GM18520 (cell line): Measurements from ENCODE around the gene HES3.

Experiments
- ATAC-seq: cut with Tn5 transposase; IDR thresholded peaks from one replicate; pipeline ENCODE4 v1.9.1; 2021; ENCODE audit not compliant: unreplicated experiment

HES3 gene

DNA sequence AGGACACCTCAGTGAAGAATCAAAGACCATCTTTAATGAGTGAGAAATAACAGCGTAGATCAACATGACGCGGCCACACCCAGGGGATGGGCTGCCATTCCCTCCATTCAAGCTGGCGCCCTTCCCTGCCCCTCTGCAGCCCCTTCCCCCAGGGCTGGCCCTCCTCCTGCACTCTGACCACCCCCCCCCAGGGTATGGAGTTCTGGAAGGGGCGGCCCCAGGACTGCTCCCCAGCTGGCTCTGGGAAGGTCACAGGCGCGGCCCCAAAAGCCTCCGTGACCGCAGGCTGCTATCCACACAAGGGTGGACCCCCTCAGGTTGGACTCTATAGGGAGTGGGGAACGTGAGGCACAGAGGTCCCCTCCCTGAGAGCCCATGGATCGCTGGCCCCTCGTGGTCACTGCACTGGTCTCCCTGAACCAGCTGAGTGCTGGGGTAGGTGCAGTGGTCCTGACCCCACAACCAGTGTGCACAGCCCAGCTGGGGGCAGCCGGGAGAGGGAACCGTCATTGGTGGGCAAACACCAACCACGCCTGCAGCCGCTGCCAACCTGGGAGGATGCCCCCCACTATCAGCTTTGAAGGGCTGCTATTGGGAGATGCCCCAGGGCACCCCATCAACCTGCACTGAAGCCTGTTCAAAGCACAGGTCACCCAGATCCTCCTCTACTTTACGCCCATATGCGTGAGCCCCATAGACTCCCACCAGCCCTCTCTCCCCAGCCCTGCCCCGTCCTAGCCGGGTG, 33.0 kb downstream of the HES3 start:
- no peak for ATAC-seq

DNA sequence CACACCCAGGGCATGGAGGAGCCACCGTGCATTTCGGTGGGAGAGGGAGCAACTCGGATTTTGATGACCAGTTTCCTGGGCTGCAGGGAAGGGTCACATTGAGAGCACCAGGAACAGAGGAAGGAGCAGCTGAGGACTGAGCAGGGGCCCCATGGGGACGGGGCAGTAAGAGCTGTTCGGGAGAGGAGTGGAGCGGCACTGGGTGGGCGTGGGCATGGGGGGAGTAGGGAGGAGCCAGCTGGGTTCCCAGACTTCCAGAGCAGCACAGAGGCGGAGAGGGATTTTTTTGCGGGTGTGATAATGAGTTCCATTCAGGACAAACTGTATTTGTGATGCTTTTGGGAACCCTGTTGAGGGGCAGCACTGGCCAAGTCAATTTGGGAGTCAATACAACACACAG, 34.3 kb downstream of the HES3 start:
- ATAC-seq = no peak

DNA sequence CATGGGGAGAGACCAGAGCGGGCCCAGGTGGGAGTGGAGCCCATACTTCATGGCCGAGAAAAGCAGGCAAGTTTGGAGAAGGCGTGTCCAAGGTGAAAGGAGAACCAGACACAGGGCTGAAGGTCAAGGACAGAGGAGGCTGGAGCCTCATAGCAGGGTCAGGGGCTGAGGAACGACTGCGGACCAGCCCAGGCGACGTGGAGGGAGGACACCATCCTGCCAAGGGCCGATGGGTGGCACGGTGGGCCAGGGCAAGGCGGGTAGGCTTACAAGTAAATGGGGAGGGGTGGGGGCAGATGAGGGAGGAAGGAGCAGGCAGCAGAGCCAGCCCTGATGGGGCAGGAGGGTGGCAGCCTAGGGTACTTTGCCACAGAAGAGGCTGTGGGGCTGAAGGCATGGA, 35.1 kb downstream of the HES3 start:
- no peak for ATAC-seq

DNA sequence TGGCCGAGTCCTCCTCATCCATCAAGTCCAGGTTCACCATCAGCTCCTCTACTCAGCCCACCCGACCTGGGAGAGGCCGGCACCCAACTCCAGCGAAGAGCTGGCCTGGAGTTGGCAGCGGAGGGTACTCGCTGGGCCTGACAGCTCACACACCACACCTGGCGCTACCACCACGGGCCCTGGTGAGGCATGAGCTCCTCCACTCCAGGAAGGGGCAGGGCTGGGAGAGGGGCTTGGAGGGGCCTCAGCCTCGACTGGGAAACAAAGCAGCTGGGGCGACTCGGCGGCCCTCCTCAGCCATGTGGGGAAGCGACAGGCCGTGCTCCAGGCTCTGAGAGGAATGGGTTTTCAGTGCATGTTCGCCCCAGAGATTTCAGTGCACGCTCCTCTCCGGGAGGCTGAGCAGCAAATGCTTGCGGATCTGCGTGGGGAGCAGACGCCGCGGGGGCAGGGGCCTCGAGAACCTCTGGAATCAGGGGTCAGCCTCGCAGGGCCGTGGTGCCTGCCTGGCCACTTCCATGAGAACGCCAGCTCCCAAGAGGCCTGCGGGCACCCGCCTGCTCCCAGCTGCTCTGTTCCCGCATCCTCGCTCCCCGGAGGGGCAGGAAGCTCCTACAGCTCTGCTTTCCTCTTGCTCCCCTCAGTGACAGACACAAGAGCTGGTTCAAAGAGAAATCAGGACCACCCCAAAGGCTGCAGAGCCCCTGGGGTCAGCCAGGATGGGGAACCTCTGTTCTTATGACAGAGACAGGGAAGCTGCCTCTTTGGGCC, 35.8 kb downstream of the HES3 start:
- ATAC-seq = no peak

DNA sequence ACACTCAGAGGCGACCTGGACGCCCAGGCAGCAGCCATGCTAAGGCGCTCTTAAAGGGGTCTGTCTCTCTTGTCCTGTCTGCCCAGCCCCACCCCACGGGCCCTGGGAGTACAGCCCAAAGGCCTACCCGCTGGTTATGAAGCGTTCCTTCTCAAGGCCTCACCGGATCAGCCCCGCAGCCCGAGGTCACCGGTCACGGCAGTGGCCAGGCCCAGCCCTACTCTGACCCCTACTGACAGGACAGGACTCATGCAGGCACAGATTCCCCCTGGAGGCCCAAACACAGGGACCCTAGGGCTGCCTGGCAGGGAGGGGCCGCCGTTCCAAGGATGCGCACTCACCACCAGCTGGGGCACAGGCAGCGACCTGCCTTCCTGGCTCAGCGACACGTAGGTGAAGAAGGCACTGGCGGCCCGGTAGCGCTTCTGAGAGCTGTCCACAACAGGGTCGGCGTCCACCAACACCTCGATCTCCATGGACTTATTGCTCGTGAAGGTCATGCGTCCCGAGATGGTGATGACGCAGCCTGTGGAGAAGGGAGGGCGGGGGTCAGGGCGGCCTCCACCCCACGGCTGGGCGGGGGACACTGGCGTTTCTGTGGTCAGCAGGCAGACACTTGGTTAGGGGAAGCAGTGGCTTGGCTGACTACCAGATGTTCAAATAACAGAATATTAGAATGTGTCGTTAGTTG, 36.9 kb downstream of the HES3 start:
- ATAC-seq = no peak

DNA sequence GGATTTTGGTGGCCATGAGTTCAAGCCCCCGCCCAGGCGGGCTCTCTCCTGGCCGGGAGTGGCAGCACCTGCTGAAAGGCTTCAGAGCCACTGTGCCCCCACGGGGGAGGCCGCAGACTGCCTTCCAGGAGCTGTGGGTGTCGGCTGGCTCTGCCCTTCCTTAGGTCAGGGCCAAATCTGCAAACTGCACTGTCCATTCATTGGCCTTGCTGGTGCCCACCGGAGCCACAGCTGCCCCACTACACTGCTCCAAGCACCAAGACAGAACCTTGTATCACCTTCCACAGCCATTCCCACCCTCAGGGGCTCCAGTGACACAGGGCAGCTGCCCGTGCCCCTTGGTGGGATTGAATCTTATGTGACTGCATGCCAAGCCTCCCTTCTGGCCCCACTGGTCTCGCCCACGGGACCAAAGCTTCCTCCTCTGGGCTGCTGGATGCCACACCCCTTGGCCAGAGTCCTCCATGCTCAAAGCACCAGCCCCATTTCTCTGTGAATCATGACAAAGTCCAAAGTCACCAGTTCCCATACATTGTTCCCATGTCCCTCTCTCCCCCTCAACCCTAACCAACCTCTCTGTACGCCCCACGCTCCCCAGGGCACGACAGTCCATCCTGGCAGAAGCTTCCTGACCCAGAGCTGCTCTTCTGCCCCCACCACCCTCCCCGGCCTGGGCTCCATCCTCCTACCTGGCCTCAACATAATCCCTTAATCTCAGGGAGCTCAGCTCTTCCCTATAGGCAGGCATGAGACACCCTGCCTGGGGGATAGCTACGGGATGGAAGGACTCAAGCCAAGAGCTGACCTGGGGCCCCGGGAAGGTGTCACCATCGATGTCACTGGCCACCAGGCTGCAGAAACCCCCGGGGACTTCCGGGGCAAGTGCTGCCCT, 37.8 kb downstream of the HES3 start:
- no peak for ATAC-seq

DNA sequence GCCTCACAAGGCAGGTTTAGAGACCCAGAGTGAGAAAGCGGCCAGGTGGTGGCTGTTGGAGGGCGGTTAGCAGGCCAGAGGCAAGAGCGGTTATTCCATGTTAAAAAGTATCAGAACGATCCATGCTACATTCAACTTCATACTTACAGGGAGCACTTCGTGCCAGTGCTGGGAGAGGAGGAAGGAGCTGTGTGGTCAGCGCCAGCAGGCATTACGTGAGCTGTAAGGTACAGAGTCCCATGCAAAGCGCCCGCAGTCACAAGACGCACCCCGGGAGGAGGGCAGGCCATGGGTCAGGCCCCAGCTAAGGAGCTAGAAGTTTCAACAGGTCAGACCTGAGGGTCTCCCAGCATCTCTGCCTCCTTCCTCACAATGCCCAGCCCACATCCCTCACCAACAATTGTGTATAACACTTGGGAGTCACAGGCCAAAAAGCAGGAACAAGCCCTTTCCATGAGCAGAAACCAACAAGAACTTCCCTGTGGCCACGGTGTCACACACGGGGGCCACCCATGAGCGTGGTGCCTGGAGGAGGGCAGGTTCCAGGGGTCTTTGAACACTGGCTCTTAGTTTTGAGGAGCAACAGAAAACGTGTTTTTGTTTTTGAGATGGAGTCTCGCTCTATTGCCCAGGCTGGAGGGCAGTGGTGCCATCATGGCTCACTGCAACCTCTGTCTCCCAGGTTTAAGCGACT, 38.7 kb downstream of the HES3 start:
- ATAC-seq = no peak

DNA sequence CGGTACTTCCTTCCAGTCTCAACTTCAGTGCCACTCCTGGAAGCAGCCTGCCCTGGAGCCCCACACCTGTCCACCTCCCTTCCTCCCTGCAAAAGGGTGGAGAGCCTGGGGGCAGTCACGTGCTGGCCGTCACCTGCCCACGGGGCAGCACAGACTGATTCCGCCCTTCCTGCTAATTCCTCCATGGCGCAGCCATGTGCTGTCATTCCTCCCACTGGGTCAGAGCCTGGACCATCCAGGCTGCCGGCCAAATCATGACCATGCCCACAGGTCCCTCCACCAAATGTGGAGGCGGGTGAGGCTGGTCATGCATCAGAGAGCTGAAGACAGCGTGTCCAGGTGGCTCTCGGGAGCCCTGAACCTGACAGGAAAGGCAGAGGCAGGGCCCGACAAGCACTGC, 41.4 kb downstream of the HES3 start:
- ATAC-seq = no peak

DNA sequence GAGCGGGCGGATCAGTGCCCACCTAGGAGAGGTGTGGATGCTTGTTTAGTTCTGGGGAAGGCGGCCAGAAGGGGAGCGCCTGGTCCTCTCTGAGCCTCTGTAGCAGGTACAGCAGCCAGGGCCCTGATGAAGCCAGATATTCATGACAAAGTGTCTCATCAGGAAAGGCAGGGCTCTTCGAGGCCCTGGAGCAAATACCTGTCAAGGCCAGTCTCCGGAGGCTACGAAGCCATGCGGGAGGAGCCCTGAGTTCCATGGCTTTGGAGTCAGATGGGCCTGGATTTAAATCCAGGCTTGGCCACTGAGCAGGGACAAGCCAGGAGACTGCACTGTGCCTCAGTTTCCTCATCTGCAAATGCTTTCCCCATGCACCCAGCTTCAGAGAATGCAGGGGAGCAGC, 42.3 kb downstream of the HES3 start:
- no peak for ATAC-seq

DNA sequence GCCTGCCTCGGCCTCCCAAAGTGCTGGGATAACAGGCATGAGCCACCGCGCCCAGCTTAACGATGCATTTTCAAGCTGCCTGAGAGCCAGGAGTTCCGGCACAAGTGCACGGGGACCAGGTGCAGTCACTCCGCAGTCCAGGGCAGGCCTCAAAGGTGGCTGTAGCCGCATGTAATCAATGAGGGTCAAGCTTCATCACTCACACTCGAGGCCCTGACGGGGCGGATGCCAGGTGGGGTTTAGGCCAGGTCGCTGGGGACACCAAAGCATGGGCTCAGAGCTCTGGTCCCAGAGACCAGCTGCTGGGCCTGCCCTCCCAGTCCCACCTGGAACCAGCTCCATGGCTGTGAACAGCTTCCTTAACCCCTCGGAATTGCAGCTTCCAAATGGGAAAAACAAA, 43.0 kb downstream of the HES3 start:
- no peak for ATAC-seq

DNA sequence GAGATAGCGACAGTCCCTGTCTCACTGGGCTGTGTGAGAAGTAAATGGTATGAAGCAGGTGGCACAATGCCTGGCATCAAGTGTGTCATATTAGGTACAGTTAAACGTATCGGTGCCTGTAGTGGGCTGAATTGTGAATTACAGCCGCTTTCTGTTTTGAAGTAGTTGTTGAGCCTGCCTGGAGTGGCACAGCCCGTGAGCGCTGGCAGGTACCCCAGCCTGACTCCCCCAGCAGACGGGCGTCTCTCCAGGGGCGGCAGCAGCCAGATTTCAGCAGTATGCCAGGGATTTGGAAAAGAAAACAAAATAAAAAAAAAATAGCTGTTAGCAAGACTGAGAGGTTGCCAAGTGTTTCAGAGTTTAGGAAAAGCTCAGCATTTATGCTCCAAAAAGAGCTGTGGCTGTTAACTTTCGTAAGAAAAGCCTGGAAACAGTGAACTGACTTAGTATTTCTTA, 43.5 kb downstream of the HES3 start:
- ATAC-seq = no peak

DNA sequence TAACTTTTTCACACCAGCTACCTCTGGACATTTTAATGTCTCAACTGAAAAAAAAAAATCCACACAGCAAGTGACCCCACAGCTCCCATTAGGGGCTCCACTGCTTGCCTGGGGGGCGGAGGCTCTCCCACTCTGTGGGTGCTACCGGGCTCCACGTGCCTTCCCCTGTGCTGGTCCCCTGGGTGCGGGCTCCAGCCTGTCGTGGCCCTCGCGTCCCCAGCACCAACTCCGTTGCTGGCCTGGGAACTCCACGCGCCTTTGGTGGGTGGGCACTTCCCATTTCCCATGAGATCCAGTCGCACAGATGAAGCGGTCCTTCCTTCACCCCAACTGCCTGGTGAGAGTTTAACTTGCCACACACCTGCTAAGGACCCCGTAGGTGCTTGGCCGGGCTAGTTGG, 44.0 kb downstream of the HES3 start:
- ATAC-seq = no peak

DNA sequence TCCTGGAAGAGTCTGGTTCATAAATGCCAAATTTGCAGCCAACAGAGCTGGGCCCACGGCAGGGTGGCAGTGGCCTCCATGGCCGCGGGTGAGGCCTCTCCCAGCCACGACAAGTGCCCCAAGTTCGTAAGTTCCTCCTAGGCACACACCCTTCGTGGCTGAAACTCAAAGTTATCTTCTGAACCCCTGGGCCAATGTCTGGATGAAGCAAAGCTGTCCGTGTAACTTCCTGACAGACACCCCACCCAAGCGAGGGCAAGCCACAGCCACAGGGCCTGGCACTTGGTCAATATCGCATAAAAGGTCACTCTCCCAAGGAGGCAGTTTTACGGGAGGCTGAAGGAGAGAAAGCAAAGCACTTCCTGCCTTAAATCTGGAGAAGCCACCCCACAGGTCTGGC, 44.7 kb downstream of the HES3 start:
- ATAC-seq = no peak

DNA sequence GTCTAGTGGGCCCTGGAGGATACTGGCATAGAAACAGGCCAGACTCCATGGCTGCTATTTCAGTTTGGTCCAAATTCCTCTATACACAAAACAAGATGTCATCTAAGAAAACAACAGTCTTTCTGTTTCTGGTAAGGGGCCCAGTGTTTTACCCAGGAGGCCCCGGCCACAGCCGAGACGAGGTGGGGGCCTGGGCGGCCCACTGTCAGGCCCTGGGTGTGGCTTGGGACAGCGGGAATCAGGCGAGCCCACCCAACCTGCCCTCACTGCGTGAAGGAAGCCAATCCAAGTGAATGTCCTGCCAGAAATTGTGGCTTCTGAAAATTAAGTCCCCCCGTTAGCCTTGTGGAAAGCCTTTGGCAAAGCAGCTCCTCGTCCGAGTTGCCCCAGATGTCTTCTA, 48.1 kb downstream of the HES3 start:
- ATAC-seq = no peak

DNA sequence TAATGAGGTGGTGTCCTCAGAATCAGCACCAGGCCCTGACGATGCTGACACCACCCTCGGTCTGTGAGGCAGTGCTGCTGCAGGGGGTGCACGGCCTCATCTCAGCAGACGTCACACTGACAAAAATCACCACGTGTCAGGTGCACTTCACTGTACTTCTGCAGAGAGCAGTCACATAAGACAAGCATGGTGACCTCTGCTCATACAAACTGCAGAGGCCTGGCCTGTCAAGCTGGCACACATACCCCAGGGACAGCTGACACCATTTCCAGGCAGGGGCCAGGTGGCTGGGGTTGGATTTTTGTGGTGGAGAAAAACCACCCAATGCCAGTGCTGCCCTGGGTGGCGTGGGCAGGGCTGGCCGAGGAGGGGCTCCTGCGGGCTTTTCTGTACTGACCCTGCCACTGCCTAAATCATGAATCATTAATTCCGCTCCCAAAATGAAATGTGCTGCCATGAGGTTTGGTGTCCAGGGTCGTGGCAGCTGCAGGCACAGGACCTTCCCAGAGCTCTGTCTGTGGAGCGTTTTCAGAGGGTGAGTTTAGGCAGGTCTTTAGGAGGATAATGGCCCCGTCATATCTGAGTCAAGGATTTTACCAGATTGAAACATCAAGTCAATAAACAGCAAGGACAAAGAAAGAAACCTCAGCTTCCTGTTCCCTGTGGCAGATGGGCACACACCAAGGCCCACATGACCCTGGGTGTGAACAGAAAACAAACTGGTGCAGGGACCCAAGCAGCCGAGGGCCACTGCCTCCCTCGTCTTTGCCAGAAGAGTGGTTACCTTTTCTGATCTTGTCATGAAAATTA, 50.3 kb downstream of the HES3 start:
- ATAC-seq = no peak

DNA sequence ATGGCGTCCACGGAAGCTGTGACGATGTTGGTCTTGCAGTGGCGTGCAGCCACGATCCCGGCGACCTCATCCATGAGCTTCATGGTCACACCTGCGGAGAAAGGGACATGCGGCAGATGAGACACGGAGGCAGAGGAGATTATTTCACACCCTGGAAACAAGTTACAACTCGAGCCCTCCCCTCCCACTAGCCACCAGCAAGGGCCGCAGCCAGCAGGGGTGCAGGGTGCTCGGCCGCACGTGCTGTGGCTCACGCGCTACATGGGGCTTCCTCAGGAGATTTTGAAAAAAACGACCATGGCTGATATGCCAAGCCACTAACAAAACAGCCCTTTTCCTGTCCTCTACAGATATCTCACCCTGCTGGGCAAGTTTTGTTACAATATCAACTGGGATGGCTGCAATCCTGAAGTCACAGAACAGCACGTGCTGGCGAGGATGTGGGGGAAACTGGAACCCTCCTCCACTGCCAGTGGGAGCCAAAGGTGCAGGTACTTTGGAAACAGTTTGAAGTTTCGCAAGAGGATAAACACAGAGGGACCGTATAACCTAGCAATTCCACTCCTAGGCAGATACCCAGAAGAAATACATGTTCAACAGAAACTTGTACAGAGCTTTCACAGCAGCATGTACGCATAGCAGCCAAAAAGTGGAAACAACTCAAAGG, 51.0 kb downstream of the HES3 start:
- ATAC-seq = no peak
